ENCODE results near the gene CAMTA1. TPM values are rescaled to one million over a fixed set of nuclear protein-coding genes. Genes with fewer than 3 reads are reported as not detected.
A peak's percentile ranks its signal among the peaks of the same experiment; 100 is the strongest.

Gene CAMTA1
- total and polyA plus RNA-seq, 2 experiments from 2014 or later = 213 to 341 TPM

GRCh38 chr1:7196036-7196911 lies 411.0 kb downstream of the CAMTA1 start:
- Histone ChIP-seq H3K4me1 (ENCODE audit: low read depth) (no peaks in the 10 kb centered on the region), H3K9me3 (ENCODE audit: low read depth) (no peaks in the 10 kb centered on the region), H3K4me3 (no peak overlapping the region), H3K36me3 (no peaks in the 10 kb centered on the region), H3K27ac (no peak overlapping the region), H3K27me3 (peaks cover 31% of the 10 kb centered on the region)
- TF ChIP-seq, protein P1, sequence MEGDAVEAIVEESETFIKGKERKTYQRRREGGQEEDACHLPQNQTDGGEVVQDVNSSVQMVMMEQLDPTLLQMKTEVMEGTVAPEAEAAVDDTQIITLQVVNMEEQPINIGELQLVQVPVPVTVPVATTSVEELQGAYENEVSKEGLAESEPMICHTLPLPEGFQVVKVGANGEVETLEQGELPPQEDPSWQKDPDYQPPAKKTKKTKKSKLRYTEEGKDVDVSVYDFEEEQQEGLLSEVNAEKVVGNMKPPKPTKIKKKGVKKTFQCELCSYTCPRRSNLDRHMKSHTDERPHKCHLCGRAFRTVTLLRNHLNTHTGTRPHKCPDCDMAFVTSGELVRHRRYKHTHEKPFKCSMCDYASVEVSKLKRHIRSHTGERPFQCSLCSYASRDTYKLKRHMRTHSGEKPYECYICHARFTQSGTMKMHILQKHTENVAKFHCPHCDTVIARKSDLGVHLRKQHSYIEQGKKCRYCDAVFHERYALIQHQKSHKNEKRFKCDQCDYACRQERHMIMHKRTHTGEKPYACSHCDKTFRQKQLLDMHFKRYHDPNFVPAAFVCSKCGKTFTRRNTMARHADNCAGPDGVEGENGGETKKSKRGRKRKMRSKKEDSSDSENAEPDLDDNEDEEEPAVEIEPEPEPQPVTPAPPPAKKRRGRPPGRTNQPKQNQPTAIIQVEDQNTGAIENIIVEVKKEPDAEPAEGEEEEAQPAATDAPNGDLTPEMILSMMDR (IDR thresholded peaks at IDR 0.05; ENCODE audit: low read depth, low read length) = no peak
- DNase-seq (ENCODE audit: low read depth in 1 of 2, low spot score in 1 of 2) = no peak

- TF ChIP-seq, protein P1 (IDR thresholded peaks at IDR 0.05; ENCODE audit: low read depth, low read length) = no peak
- Histone ChIP-seq H3K36me3 (no peaks in the 10 kb centered on the region), H3K4me1 (ENCODE audit: low read depth) (no peaks in the 10 kb centered on the region), H3K27me3 (peaks cover 25% of the 10 kb centered on the region), H3K9me3 (ENCODE audit: low read depth) (no peaks in the 10 kb centered on the region), H3K4me3 (no peak overlapping the region), H3K27ac (no peak overlapping the region)
- no peak for DNase-seq (ENCODE audit: low read depth in 1 of 2, low spot score in 1 of 2)
These were observed 413.4 kb downstream of the CAMTA1 start for GRCh38 chr1:7198664-7199063.

DNA sequence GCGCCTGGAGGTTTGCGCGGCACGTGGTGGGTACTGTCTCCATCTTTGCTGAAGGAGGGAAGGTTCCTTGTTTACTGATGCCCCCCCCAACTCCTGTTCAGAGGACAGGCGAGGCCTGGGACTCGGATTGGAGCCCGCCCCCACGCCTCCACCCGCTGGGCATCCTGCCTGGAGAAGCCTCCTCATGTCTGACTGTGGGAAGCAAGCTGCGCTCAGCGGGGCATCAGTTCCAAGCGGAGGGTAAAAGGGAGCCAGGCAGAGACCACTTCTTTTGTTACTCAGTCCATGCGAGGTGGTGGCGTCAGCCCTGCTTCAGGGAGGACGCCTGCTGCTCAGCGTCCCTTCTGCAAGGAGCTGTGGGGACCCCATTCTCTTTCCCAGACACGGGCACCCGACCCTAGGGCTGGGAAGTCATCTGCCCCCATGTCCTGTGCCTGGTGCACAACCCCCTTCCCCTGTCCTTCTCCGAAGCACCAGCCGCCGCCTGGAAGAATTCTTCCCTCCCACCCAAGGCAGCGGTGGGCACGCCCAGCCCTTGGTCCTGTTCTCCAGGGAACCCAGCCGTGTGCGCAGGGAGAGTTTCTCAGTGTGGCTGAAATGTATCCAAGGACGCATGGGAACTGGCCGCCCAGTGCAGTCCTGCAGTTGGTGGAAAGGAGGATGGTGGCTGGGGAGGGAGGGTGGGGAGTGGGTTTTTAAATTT lies 414.0 kb downstream of the CAMTA1 start:
- Histone ChIP-seq H3K4me3 (no peak overlapping the region), H3K27ac (no peak overlapping the region), H3K4me1 (ENCODE audit: low read depth) (no peaks in the 10 kb centered on the region), H3K9me3 (ENCODE audit: low read depth) (no peaks in the 10 kb centered on the region), H3K27me3 (peaks cover 25% of the 10 kb centered on the region), H3K36me3 (no peaks in the 10 kb centered on the region)
- no peak for DNase-seq (ENCODE audit: low read depth in 1 of 2, low spot score in 1 of 2)
- TF ChIP-seq, protein P1 (IDR thresholded peaks at IDR 0.05; ENCODE audit: low read depth, low read length) = no peak

- DNase-seq (ENCODE audit: low read depth in 1 of 2, low spot score in 1 of 2) = peak; percentile 73 to 81
- TF ChIP-seq, protein P1 (IDR thresholded peaks at IDR 0.05; ENCODE audit: low read depth, low read length) = peak; percentile 67
- H3K9me3 ChIP-seq (ENCODE audit: low read depth) = no peaks in the 10 kb centered on the region
- no peak overlapping the region for H3K27ac ChIP-seq
- H3K27me3 ChIP-seq = peaks cover 12% of the 10 kb centered on the region
- no peaks in the 10 kb centered on the region for H3K4me1 ChIP-seq (ENCODE audit: low read depth)
- no peak overlapping the region for H3K4me3 ChIP-seq
- H3K36me3 ChIP-seq = no peaks in the 10 kb centered on the region
These were observed 422.8 kb downstream of the CAMTA1 start for GRCh38 chr1:7207875-7208646.

DNA sequence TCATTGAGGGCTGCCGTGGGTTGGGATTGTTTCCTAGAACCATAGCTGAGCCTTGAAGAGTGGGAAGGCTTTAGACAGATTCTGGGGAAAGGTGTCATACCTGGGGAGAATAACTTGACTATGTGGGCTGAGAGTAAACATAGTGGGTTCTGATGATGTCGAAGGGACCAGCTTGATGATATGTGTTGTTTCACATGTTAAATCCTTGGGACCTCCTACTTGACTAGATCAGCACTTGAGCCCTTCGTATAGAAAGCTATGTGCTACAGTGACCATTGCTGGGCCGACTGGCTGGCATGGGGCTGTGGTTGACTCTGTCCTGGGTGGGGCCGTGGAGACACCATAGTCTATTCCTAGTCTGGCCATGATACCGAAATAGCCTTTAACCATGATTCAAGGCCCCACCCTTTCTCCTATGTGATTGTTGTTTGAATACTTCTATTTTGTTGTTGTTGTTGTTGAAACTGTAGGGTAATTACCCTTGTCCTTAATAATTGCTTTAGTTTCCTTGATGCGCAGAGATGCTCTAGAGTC lies 423.5 kb downstream of the CAMTA1 start:
- Histone ChIP-seq H3K9me3 (ENCODE audit: low read depth) (no peaks in the 10 kb centered on the region), H3K27me3 (peaks cover 13% of the 10 kb centered on the region), H3K4me3 (no peak overlapping the region), H3K4me1 (ENCODE audit: low read depth) (no peaks in the 10 kb centered on the region), H3K36me3 (no peaks in the 10 kb centered on the region), H3K27ac (no peak overlapping the region)
- TF ChIP-seq, protein P1 (IDR thresholded peaks at IDR 0.05; ENCODE audit: low read depth, low read length) = no peak
- DNase-seq (ENCODE audit: low read depth in 1 of 2, low spot score in 1 of 2) = no peak

Data from cardiac muscle cell (in vitro differentiated cells and primary cell).